GM12878 (cell line): Measurements from ENCODE around the gene MT1E. TPM values are rescaled to one million over a fixed set of nuclear protein-coding genes. Genes with fewer than 3 reads are reported as not detected.
"Not testable (repeated sequence)": the region's sequence is repeated elsewhere in the genome, so short reads cannot be mapped to it uniquely, and the experiment has no call there.

Experiments
- ATAC-seq: fragments of 200-7000 bp; cut with Tn5 transposase; 3 replicates; pipeline ENCODE4 v1.9.1; 2020; ENCODE audit warnings: mild to moderate bottlenecking, moderate library complexity
- BruUV-seq: library from RNA; stranded (reverse); fragments of 400-500 nt; replicated peaks from 2 replicates; lab custom pipeline; 2021; lab: Mats Ljungman, UMichigan
- CTCF ChIA-PET: fragments of 300-600 bp; sonication (Branson Sonifier 250); formaldehyde crosslinking; extraction: SDS; loops from one replicate; lab custom pipeline; 2021; ENCODE audit warnings: inconsistent platforms; lab: Yijun Ruan, JAX
- POLR2A ChIA-PET: fragments of 350-600 bp; formaldehyde crosslinking; extraction: SDS; loops from one replicate; lab custom pipeline; 2021; ENCODE audit warnings: inconsistent platforms; lab: Charles Lee
- RAD21 ChIA-PET: fragments of 300-600 bp; sonication (Branson Sonifier 250); formaldehyde crosslinking; loops from one replicate; lab custom pipeline; 2023; ENCODE audit warnings: antibody characterized with exemption; ENCODE audit not compliant: unreplicated experiment; lab: Charles Lee
- SMC1A ChIA-PET: fragments of 300-600 bp; sonication (Branson Sonifier 250); formaldehyde crosslinking; loops from one replicate; lab custom pipeline; 2023; ENCODE audit not compliant: unreplicated experiment, uncharacterized antibody; lab: Charles Lee
- DNase-seq: peaks from one replicate; pipeline ENCODE4 v3.0.0-alpha.2; 2011; ENCODE audit warnings: low read depth, low spot score
- FAIRE-seq: peaks from 3 replicates; lab custom pipeline; 2011; peaks lifted over from hg19 to GRCh38; lab: Jason Lieb, UNC
- H2AFZ ChIP-seq: 2 replicates; pipeline ENCODE4 v1.6.0; 2011; ENCODE audit warnings: low read depth, low read length, control low read depth; ENCODE audit not compliant: control insufficient read depth
- H3K27ac ChIP-seq: 2 replicates; pipeline ENCODE4 v1.5.1; 2011; ENCODE audit warnings: control low read depth; ENCODE audit not compliant: control insufficient read depth, insufficient read depth
- H3K27me3 ChIP-seq, 2 experiments: replicated peaks in 1 of 2; 2 replicates each; pipeline versions ENCODE4 v1.6.0 to v1.6.1; 2011; ENCODE audit warnings: low read length in 1 of 2; ENCODE audit not compliant: control insufficient read depth in 2 of 2, insufficient read depth in 2 of 2
- H3K36me3 ChIP-seq, 2 experiments: 2 replicates each; pipeline ENCODE4 v1.5.1; 2011; ENCODE audit warnings: low read length in 1 of 2; ENCODE audit not compliant: control insufficient read depth in 2 of 2, insufficient read depth in 2 of 2
- H3K4me1 ChIP-seq: 2 replicates; pipeline ENCODE4 v1.6.1; 2011; ENCODE audit warnings: mild to moderate bottlenecking, low read length, moderate library complexity, mixed read lengths; ENCODE audit not compliant: control insufficient read depth, insufficient read depth
- H3K4me2 ChIP-seq: 2 replicates; pipeline ENCODE4 v1.6.0; 2011; ENCODE audit warnings: control low read depth; ENCODE audit not compliant: control insufficient read depth, insufficient read depth
- H3K4me3 ChIP-seq: fragments of 200-600 bp; sonication (generic); 2 replicates; pipeline ENCODE4 v1.5.1; 2016
- H3K79me2 ChIP-seq: 2 replicates; pipeline ENCODE4 v1.6.0; 2011; ENCODE audit warnings: low read length; ENCODE audit not compliant: control insufficient read depth, insufficient read depth
- H3K9ac ChIP-seq: 2 replicates; pipeline ENCODE4 v1.8.0; 2011; ENCODE audit warnings: low read length, control low read depth, mixed read lengths; ENCODE audit not compliant: control insufficient read depth, insufficient read depth
- H3K9me3 ChIP-seq: replicated peaks from 3 replicates; pipeline ENCODE4 v1.5.1; 2011; ENCODE audit warnings: mild to moderate bottlenecking, low read length; ENCODE audit not compliant: control insufficient read depth, insufficient read depth
- H4K20me1 ChIP-seq: 2 replicates; pipeline ENCODE4 v1.6.0; 2011; ENCODE audit not compliant: control insufficient read depth, insufficient read depth
- KDM1A ChIP-seq: fragments of 200-600 bp; sonication (generic); IDR thresholded peaks from 2 replicates; pipeline ENCODE4 v1.6.1; 2016; ENCODE audit warnings: borderline replicate concordance
- MYC ChIP-seq: IDR thresholded peaks from 2 replicates; pipeline ENCODE4 v1.6.1; 2011; ENCODE audit warnings: mild to moderate bottlenecking, low read length, moderate library complexity, inconsistent platforms; ENCODE audit not compliant: insufficient read depth, insufficient replicate concordance, insufficient read length, severe bottlenecking
- POLR2AphosphoS2 ChIP-seq: IDR thresholded peaks from 2 replicates; pipeline ENCODE4 v1.6.1; 2011; ENCODE audit warnings: low read depth, mild to moderate bottlenecking, low read length, improper control_type of control experiment, moderate library complexity
- SMARCA5 ChIP-seq: fragments of 450-650 bp; IDR thresholded peaks from 2 replicates; pipeline ENCODE4 v1.6.1; 2017; ENCODE audit warnings: mild to moderate bottlenecking
- STAT3 ChIP-seq: IDR thresholded peaks from 2 replicates; pipeline ENCODE4 v1.6.1; 2011; ENCODE audit warnings: low read depth, low read length, improper control_type of control experiment
- ZNF622 ChIP-seq: fragments of 450-650 bp; IDR thresholded peaks from 2 replicates; pipeline ENCODE4 v1.6.1; 2017; ENCODE audit warnings: mild to moderate bottlenecking, inconsistent platforms
- WGBS: methylation state at CpG from one replicate; pipeline ENCODE4 v1.1.6; 2016; ENCODE audit warnings: low lambda C conversion rate; ENCODE audit not compliant: insufficient replicate concordance, insufficient coverage; ENCODE audit errors: missing lambda C conversion rate; 5-methylcytosine and 5-hydroxymethylcytosine counted together
- in situ Hi-C: fragments of 300-500 bp; cut with MboI; formaldehyde crosslinking; loops from 9 replicates; pipeline ENCODE4 v1.14.3; 2018; ENCODE audit warnings: mixed read lengths
- intact Hi-C: fragments of 100-400 bp; cut with micrococcal nuclease; formaldehyde crosslinking; loops from one replicate; pipeline ENCODE4 v1.14.2; 2022; ENCODE audit not compliant: unreplicated experiment
- polyA plus RNA-seq, 11 experiments: library from polyadenylated mRNA; depleted of rRNA in 4 of 11; unstranded in 6 of 11; stranded (reverse) in 5 of 11; fragments of >200 nt; fragmentation: Nextera tagmentation in 4 of 11; fragmentation: Illumina TruSeq in 1 of 11; extraction: Ambion mirVana in 4 of 11; extraction: Trizol in 1 of 11; gene quantifications; 1 replicate in 1 of 11; 2 replicates in 10 of 11; pipeline versions ENCODE4 v1.2.1 to v1.2.3, GENCODE V29; 2011 to 2016; ENCODE audit warnings: inconsistent platforms in 2 of 11, missing spikeins in 2 of 11, low read depth in 1 of 11
- total RNA-seq, 4 experiments: library from RNA; depleted of rRNA in 3 of 4; stranded (reverse); fragments of >200 nt in 3 of 4; fragmentation: Illumina TruSeq in 1 of 4; extraction: Trizol in 1 of 4; gene quantifications; 2 replicates each; pipeline versions ENCODE4 v1.2.1 to v1.2.3, GENCODE V29; 2013 to 2021
- TF ChIP-seq, protein P1 (sequence below): IDR thresholded peaks from 2 replicates; pipeline ENCODE4 v1.6.1; 2012; ENCODE audit warnings: low read length, inconsistent platforms
- TF ChIP-seq, protein P2 (sequence below): fragments of 450-650 bp; IDR thresholded peaks from 2 replicates; pipeline ENCODE4 v1.6.1; 2017; ENCODE audit warnings: antibody characterized with exemption, mild to moderate bottlenecking, moderate library complexity

Gene MT1E
- total and polyA plus RNA-seq, 10 of the 15 experiments (the other 5 are each of a cell fraction or from before 2014, with no cell fraction given), result 5.8 to 22.3 (median 16.5) TPM

DNA sequence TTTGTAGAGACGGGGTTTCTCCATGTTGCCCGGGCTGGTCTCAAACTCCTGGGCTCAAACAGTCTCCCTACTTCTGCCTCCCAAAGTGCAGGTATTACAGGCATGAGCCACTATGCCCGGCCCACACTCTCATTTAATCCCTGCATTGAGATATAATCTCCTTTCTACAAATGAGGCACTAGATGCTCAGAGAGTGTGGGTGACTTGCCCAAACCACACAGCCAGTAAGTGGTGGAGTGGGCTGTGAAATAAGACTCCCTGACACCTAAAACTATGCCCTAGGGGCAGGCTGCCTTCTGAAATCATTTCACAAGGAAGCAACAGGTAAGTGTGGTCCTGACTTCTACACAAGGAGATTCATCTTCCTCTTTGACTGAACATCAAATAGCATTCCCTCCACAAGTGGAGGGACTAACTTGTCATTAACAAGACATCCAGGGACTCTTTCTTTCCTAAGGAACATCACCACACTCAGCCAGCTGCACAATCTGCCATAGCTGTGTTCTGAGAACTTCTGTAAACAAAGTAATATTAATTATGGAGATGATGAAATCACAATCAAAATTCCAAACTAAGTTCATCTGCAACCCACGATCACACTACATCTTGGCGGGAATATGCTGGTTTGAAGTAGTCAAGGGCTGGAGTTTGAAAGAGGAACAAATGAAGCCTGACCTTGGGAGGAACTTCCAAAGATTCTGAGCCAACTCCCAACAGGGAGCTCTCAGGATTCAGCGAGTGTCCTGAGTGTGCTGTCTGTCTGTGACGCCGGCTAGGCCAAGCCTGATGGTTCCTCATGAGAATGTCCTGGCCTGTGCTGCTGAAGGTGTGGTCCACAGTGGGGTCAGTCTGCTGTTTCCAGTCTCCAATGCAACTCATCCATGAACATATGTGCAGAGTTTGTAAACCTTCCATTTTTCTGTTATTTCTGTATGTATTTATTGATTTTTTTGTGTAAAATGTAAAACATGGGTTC lies 40.0 kb downstream of the MT1E start:
- in situ Hi-C loops, H3K9ac ChIP-seq, H3K4me1 ChIP-seq, DNase-seq, H3K36me3 ChIP-seq, intact Hi-C loops, BruUV-seq, H4K20me1 ChIP-seq, RAD21 ChIA-PET, H3K79me2 ChIP-seq, H3K4me3 ChIP-seq, FAIRE-seq, POLR2A ChIA-PET, H2AFZ ChIP-seq, ATAC-seq, H3K27ac ChIP-seq, CTCF ChIA-PET, H3K9me3 ChIP-seq, H3K4me2 ChIP-seq, SMC1A ChIA-PET: not testable (repeated sequence)
- WGBS, result 33% methylated on average over 8 of the region's 8 CpGs
- H3K27me3 ChIP-seq, result peaks cover 26 to 28% of the 10 kb centered on the region in 2 experiments

DNA sequence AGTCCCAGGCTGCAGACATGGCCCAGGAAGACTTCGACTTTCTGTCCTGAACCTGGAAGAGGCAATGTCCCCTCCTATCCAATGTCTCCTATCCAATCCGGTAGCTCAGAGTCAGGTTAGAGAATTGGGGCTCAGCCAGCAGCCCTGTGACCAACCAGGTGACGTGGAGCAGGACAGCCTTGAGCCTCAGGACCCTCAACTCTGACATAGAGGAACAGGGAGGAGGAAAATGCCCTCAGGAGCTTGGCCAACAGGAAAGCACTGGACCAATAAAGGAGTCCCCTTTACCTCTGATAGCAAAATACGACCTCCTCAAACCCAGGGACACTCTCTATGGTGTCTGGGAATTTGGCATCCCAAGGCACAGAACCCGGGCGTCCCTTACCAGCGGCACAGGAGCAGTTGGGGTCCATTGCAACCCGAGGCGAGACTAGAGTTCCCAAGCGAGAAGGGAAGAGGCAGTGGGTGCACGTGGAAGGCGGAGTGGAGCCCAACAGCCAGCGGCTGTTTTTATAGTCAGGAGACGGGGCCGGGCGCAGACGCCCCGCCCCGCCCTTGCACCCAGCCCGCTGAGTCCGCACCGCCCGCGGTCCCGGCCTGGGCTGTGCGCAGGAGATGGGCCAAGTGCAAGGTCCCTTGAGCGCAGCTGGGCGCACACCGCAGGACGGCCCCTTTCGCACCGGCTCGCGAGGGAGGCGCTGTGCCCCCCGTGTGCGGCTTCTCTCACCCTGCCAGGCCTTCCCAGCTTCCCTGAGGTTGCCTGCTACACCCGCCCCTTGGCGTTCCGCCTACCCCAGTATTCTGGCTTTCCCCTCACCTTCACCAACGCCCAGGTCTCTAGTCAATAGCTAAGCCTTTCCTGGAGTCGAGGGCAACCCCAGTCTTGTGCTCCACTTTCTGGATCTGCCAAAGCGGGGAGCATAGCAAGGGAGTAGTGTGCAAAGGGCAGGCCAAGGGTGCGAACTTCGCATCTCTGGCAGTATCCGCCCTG lies 42.3 kb downstream of the MT1E start, which contains the start of gene MT1G:
Gene MT1G, minus strand, starts transcription at position 485 of the 991 bp plus-strand sequence. Its CDS starts 72 bp downstream, at position 413.
- no peak for FAIRE-seq
- Histone ChIP-seq H3K4me2 (no peak within 1 kb of the TSS), H3K9me3 (no peaks in the 10 kb centered on the region), H4K20me1 (no peaks in the 10 kb centered on the region), H2AFZ (no peak within 1 kb of the TSS), H3K27me3 (peaks cover 25 to 27% of the 10 kb centered on the region in 2 experiments), H3K79me2 (no peaks in the 10 kb centered on the region), H3K27ac (no peak within 1 kb of the TSS), H3K36me3 (no peaks in the 10 kb centered on the region), H3K9ac (no peak within 1 kb of the TSS), H3K4me1 (no peaks in the 10 kb centered on the region), H3K4me3 (no peak within 1 kb of the TSS)
- in situ Hi-C loops (no loop called here), intact Hi-C loops (no loop called here)
- no TSS peak for BruUV-seq
- DNase-seq, result no peak
- CTCF ChIA-PET, result interaction anchor here (1.0 to 1.6 kb wide), 2 partner anchors 64 to 154 kb away, joined by 3 read pairs; no protein-coding TSS in a partner anchor
- RAD21 ChIA-PET, result no interaction called here
- ATAC-seq, result peak; percentile 73
- SMC1A ChIA-PET, result interaction anchor here (1.6 kb wide), 1 partner anchor 34 kb away, joined by 5 read pairs; no protein-coding TSS in a partner anchor
- POLR2A ChIA-PET, result no interaction called here
- WGBS, result 13% methylated on average over 43 of the region's 46 CpGs
- TF ChIP-seq STAT3, result no peak
- TF ChIP-seq MYC, result no peak
- no peak for TF ChIP-seq ZNF622
- TF ChIP-seq, protein P1, sequence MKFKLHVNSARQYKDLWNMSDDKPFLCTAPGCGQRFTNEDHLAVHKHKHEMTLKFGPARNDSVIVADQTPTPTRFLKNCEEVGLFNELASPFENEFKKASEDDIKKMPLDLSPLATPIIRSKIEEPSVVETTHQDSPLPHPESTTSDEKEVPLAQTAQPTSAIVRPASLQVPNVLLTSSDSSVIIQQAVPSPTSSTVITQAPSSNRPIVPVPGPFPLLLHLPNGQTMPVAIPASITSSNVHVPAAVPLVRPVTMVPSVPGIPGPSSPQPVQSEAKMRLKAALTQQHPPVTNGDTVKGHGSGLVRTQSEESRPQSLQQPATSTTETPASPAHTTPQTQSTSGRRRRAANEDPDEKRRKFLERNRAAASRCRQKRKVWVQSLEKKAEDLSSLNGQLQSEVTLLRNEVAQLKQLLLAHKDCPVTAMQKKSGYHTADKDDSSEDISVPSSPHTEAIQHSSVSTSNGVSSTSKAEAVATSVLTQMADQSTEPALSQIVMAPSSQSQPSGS, result no peak
- no peak for TF ChIP-seq POLR2AphosphoS2
- TF ChIP-seq, protein P2, sequence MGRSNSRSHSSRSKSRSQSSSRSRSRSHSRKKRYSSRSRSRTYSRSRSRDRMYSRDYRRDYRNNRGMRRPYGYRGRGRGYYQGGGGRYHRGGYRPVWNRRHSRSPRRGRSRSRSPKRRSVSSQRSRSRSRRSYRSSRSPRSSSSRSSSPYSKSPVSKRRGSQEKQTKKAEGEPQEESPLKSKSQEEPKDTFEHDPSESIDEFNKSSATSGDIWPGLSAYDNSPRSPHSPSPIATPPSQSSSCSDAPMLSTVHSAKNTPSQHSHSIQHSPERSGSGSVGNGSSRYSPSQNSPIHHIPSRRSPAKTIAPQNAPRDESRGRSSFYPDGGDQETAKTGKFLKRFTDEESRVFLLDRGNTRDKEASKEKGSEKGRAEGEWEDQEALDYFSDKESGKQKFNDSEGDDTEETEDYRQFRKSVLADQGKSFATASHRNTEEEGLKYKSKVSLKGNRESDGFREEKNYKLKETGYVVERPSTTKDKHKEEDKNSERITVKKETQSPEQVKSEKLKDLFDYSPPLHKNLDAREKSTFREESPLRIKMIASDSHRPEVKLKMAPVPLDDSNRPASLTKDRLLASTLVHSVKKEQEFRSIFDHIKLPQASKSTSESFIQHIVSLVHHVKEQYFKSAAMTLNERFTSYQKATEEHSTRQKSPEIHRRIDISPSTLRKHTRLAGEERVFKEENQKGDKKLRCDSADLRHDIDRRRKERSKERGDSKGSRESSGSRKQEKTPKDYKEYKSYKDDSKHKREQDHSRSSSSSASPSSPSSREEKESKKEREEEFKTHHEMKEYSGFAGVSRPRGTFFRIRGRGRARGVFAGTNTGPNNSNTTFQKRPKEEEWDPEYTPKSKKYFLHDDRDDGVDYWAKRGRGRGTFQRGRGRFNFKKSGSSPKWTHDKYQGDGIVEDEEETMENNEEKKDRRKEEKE, result no peak
- no peak for TF ChIP-seq SMARCA5
- TF ChIP-seq KDM1A, result no peak
